ENCODE data around the gene ACE2.

DNA sequence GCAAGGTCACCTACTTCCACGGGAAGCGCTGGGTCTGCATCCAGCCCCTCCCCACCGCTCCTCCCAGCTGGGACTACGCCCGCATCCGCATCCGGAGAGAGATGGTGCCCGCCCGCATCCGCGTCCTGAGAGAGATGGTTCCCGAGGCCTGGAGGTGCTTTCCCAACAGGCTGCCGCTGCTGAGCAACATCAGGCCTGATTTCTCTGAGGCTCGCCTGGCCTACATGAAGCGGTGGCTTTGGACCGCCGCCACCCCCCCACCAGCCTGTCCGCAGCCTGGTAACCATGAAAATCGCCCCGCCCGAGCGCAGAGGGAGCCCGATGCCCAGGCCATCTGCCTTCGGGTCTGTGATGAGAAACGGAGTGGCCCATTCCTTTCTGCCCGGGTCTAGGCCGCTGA is 45.8 kb upstream of the ACE2 start:
- TF ChIP-seq, protein P1, sequence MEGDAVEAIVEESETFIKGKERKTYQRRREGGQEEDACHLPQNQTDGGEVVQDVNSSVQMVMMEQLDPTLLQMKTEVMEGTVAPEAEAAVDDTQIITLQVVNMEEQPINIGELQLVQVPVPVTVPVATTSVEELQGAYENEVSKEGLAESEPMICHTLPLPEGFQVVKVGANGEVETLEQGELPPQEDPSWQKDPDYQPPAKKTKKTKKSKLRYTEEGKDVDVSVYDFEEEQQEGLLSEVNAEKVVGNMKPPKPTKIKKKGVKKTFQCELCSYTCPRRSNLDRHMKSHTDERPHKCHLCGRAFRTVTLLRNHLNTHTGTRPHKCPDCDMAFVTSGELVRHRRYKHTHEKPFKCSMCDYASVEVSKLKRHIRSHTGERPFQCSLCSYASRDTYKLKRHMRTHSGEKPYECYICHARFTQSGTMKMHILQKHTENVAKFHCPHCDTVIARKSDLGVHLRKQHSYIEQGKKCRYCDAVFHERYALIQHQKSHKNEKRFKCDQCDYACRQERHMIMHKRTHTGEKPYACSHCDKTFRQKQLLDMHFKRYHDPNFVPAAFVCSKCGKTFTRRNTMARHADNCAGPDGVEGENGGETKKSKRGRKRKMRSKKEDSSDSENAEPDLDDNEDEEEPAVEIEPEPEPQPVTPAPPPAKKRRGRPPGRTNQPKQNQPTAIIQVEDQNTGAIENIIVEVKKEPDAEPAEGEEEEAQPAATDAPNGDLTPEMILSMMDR (IDR thresholded peaks at IDR 0.05; ENCODE audit: extremely low read depth in 1 of 2, insufficient read depth in 1 of 2, low read depth in 1 of 2, low read length in 2 of 2): no peak
- TF ChIP-seq POLR2AphosphoS5 (IDR thresholded peaks at IDR 0.05; ENCODE audit: insufficient read depth, low read depth, low read length): no peak

Data from endothelial cell of umbilical vein (primary cell).